GM21723 (cell line): ENCODE data around the gene MCM3AP.

ENCODE experiments used
- ATAC-seq: cut with Tn5 transposase; IDR thresholded peaks from one replicate; pipeline ENCODE4 v1.9.1; 2021; ENCODE audit warnings: mild to moderate bottlenecking, moderate library complexity; ENCODE audit not compliant: unreplicated experiment

The MCM3AP gene

GRCh38 chr21:46189213-46189958 is 96.0 kb downstream of the MCM3AP start:
- no peak for ATAC-seq

GRCh38 chr21:46188226-46189212 is 96.9 kb downstream of the MCM3AP start:
- no peak for ATAC-seq

- no peak for ATAC-seq
Measured at GRCh38 chr21:46187814-46188213, 97.6 kb downstream of the MCM3AP start.

- ATAC-seq: no peak
Measured at GRCh38 chr21:46187261-46187660, 98.2 kb downstream of the MCM3AP start.

GRCh38 chr21:46185716-46186115 is 99.7 kb downstream of the MCM3AP start:
- no peak for ATAC-seq
